SK-N-SH (cell line): Measurements from ENCODE around the gene SKIC2. TPM values are rescaled to one million over a fixed set of nuclear protein-coding genes. Genes with fewer than 3 reads are reported as not detected.

Experiments
- CTCF ChIA-PET: fragments of 300-600, 350-600 bp; formaldehyde crosslinking; extraction: SDS; loops from one replicate; lab custom pipeline; 2021; lab: Yijun Ruan, JAX
- POLR2A ChIA-PET: fragments of 350-600 bp; sonication (Branson Sonifier 250); formaldehyde crosslinking; extraction: SDS; loops from one replicate; lab custom pipeline; 2020; ENCODE audit warnings: antibody characterized with exemption, inconsistent platforms; lab: Yijun Ruan, JAX
- DNase-seq: peaks from one replicate; pipeline ENCODE4 v3.0.0; 2012
- H2AFZ ChIP-seq: fragments of 200-600 bp; sonication (generic); 2 replicates; pipeline ENCODE4 v1.8.1; 2016; ENCODE audit warnings: antibody characterized with exemption, mild to moderate bottlenecking, low read depth
- H3F3A ChIP-seq: fragments of 200-600 bp; sonication (generic); replicated peaks from 2 replicates; pipeline ENCODE3; 2016; ENCODE audit warnings: antibody characterized with exemption, mild to moderate bottlenecking; ENCODE audit not compliant: insufficient read depth
- H3K27ac ChIP-seq, 2 experiments: fragments of 200-500 bp in 1 of 2; fragments of 200-600 bp in 1 of 2; sonication (Bioruptor generic) in 1 of 2; sonication (generic), shearing (Covaris generic) in 1 of 2; 2 replicates each; pipeline versions ENCODE4 v1.5.1 to v1.6.1; 2014 to 2016; ENCODE audit warnings: low read depth in 2 of 2, inconsistent platforms in 1 of 2, low read length in 1 of 2, mild to moderate bottlenecking in 1 of 2, mixed read lengths in 1 of 2
- H3K27me3 ChIP-seq: fragments of 200-600 bp; sonication (generic), shearing (Covaris generic); 2 replicates; pipeline ENCODE4 v1.6.1; 2016; ENCODE audit warnings: mixed run types; ENCODE audit not compliant: insufficient read depth
- H3K36me3 ChIP-seq, 2 experiments: fragments of 200-500 bp in 1 of 2; fragments of 200-600 bp in 1 of 2; sonication (Bioruptor generic) in 1 of 2; sonication (generic) in 1 of 2; replicated peaks in 1 of 2; 2 replicates each; pipeline versions ENCODE3 to v1.5.1; 2014 to 2016; ENCODE audit warnings: low read length in 1 of 2, mild to moderate bottlenecking in 1 of 2; ENCODE audit not compliant: insufficient read depth in 2 of 2, control insufficient read depth in 1 of 2
- H3K4me1 ChIP-seq, 2 experiments: fragments of 200-500 bp in 1 of 2; fragments of 200-600 bp in 1 of 2; sonication (Bioruptor generic) in 1 of 2; sonication (generic), shearing (Covaris generic) in 1 of 2; 2 replicates each; pipeline versions ENCODE4 v1.5.1 to v1.6.1; 2014 to 2016; ENCODE audit warnings: low read depth in 1 of 2, low read length in 1 of 2, mixed run types in 1 of 2; ENCODE audit not compliant: insufficient read depth in 2 of 2, control insufficient read depth in 1 of 2
- H3K4me2 ChIP-seq: fragments of 200-600 bp; sonication (generic), shearing (Covaris generic); 2 replicates; pipeline ENCODE4 v1.6.1; 2017; ENCODE audit warnings: mixed run types
- H3K4me3 ChIP-seq, 2 experiments: fragments of 200-500 bp in 1 of 2; fragments of 200-600 bp in 1 of 2; sonication (Bioruptor generic) in 1 of 2; sonication (generic), shearing (Covaris generic) in 1 of 2; 2 replicates each; pipeline versions ENCODE4 v1.5.1 to v1.8.1; 2014 to 2016; ENCODE audit warnings: low read depth in 2 of 2, inconsistent platforms in 1 of 2, low read length in 1 of 2, mild to moderate bottlenecking in 1 of 2, mixed read lengths in 1 of 2, moderate library complexity in 1 of 2
- H3K79me2 ChIP-seq: fragments of 200-600 bp; sonication (generic); 2 replicates; pipeline ENCODE4 v1.8.1; 2017; ENCODE audit warnings: mild to moderate bottlenecking; ENCODE audit not compliant: insufficient read depth
- H3K9ac ChIP-seq: fragments of 200-600 bp; sonication (generic); 2 replicates; pipeline ENCODE4 v1.6.1; 2017; ENCODE audit warnings: mixed run types
- H3K9me2 ChIP-seq: fragments of 200-600 bp; sonication (generic); 2 replicates; pipeline ENCODE4 v1.6.1; 2017; ENCODE audit warnings: mixed run types
- H3K9me3 ChIP-seq: fragments of 200-600 bp; sonication (generic); 2 replicates; pipeline ENCODE4 v1.6.1; 2017; ENCODE audit warnings: mixed run types, mild to moderate bottlenecking, moderate library complexity
- H4K20me1 ChIP-seq: fragments of 200-600 bp; sonication (generic); 2 replicates; pipeline ENCODE4 v1.6.1; 2017; ENCODE audit warnings: mild to moderate bottlenecking, mixed run types; ENCODE audit not compliant: insufficient read depth
- CHD2 ChIP-seq: fragments of 150-350 bp; IDR thresholded peaks from 2 replicates; pipeline ENCODE4 v1.6.1; 2018; ENCODE audit warnings: low read length; ENCODE audit not compliant: partially characterized antibody
- ELF1 ChIP-seq: IDR thresholded peaks from 2 replicates; pipeline ENCODE4 v1.4.0; 2012
- EZH2phosphoT487 ChIP-seq: fragments of 200-600 bp; sonication (generic); IDR thresholded peaks from 2 replicates; pipeline ENCODE4 v1.6.1; 2017; ENCODE audit warnings: low read depth, mixed run types, mild to moderate bottlenecking, antibody characterized with exemption, moderate library complexity, borderline replicate concordance
- FOXJ3 ChIP-seq: sonication (generic); formaldehyde crosslinking; IDR thresholded peaks from 2 replicates; pipeline ENCODE4 v1.5.1; 2020; ENCODE audit warnings: mild to moderate bottlenecking, missing genetic modification reagents
- FOXM1 ChIP-seq: IDR thresholded peaks from 2 replicates; pipeline ENCODE4 v1.4.0; 2012; ENCODE audit warnings: low read depth, mild to moderate bottlenecking
- GATA2 ChIP-seq: sonication (generic); formaldehyde crosslinking; IDR thresholded peaks from 2 replicates; pipeline ENCODE4 v1.5.0; 2020; ENCODE audit warnings: mild to moderate bottlenecking, missing genetic modification reagents
- JUND ChIP-seq: IDR thresholded peaks from 2 replicates; pipeline ENCODE4 v1.4.0; 2012
- MEF2A ChIP-seq: IDR thresholded peaks from 2 replicates; pipeline ENCODE4 v1.4.0; 2012; ENCODE audit warnings: low read depth, borderline replicate concordance
- NFIC ChIP-seq: IDR thresholded peaks from 2 replicates; pipeline ENCODE4 v1.4.0; 2012; ENCODE audit warnings: borderline replicate concordance
- NRF1 ChIP-seq: IDR thresholded peaks from 2 replicates; pipeline ENCODE4 v1.6.1; 2012; ENCODE audit warnings: low read depth, mild to moderate bottlenecking, low read length
- POLR2AphosphoS5 ChIP-seq: IDR thresholded peaks from 2 replicates; pipeline ENCODE4 v1.6.1; 2012; ENCODE audit warnings: low read depth, low read length
- REST ChIP-seq: IDR thresholded peaks from 2 replicates; pipeline ENCODE4 v1.6.1; 2012; ENCODE audit warnings: mild to moderate bottlenecking, low read depth, low read length, moderate library complexity
- RFX5 ChIP-seq: IDR thresholded peaks from 2 replicates; pipeline ENCODE4 v1.6.1; 2012; ENCODE audit warnings: mild to moderate bottlenecking, improper control_type of control experiment, low read length
- TAF1 ChIP-seq: IDR thresholded peaks from 2 replicates; pipeline ENCODE4 v1.6.1; 2012; ENCODE audit warnings: low read depth, mild to moderate bottlenecking, low read length, moderate library complexity, borderline replicate concordance
- TEAD4 ChIP-seq: IDR thresholded peaks from 2 replicates; pipeline ENCODE4 v1.4.0; 2012; ENCODE audit warnings: mild to moderate bottlenecking, borderline replicate concordance; ENCODE audit not compliant: insufficient read depth
- YY1 ChIP-seq: IDR thresholded peaks from 2 replicates; pipeline ENCODE4 v1.4.0; 2012; ENCODE audit warnings: low read depth, mild to moderate bottlenecking
- ZBTB33 ChIP-seq: IDR thresholded peaks from 2 replicates; pipeline ENCODE4 v1.4.0; 2012; ENCODE audit warnings: low read depth, borderline replicate concordance
- WGBS: methylation state at CpG from one replicate; pipeline ENCODE4 v1.1.6; 2017; ENCODE audit warnings: low lambda C conversion rate; 5-methylcytosine and 5-hydroxymethylcytosine counted together
- polyA plus RNA-seq, 3 experiments: library from polyadenylated mRNA; depleted of rRNA; stranded (reverse); fragments of >200 nt; gene quantifications; 2 replicates each; pipeline ENCODE4 v1.2.3, GENCODE V29; 2012
- TF ChIP-seq, protein P1 (sequence below): fragments of 200-600 bp; sonication (generic); IDR thresholded peaks from 2 replicates; pipeline ENCODE4 v1.6.1; 2017; ENCODE audit warnings: antibody characterized with exemption, mild to moderate bottlenecking, moderate library complexity
- TF ChIP-seq, protein P2 (sequence below): IDR thresholded peaks from 2 replicates; pipeline ENCODE4; 2012
- TF ChIP-seq, protein P3 (sequence below): IDR thresholded peaks from 2 replicates; pipeline ENCODE4 v1.4.0; 2012; ENCODE audit warnings: low read depth

SKIC2 gene
- polyA plus RNA-seq, 1 of the 3 experiments (the other 2 are of a cell fraction) = 89.4 TPM

DNA sequence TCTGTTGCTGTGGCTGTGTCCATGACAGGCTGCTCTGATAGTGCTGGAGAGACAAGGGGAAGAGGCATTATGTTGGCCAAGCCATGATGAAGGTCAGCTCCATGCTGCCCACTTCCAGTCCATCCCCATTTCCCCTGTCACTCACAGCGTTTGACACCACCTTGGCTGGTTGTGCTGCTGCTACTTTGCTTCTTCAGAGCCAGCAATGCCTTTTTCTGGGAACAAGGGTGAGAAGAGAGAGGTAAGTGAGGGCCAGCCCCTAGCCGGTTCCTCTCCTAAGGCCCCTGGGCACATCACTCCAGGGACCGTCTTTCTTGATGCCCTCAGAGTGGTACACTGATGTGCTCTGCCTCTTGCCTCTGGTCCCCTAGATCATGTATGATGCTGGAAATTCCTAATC, 2.2 kb upstream of the SKIC2 start (continued):
- TF ChIP-seq EZH2phosphoT487 (no peak), NRF1 (no peak), ELF1 (no peak)
- TF ChIP-seq, protein P1, sequence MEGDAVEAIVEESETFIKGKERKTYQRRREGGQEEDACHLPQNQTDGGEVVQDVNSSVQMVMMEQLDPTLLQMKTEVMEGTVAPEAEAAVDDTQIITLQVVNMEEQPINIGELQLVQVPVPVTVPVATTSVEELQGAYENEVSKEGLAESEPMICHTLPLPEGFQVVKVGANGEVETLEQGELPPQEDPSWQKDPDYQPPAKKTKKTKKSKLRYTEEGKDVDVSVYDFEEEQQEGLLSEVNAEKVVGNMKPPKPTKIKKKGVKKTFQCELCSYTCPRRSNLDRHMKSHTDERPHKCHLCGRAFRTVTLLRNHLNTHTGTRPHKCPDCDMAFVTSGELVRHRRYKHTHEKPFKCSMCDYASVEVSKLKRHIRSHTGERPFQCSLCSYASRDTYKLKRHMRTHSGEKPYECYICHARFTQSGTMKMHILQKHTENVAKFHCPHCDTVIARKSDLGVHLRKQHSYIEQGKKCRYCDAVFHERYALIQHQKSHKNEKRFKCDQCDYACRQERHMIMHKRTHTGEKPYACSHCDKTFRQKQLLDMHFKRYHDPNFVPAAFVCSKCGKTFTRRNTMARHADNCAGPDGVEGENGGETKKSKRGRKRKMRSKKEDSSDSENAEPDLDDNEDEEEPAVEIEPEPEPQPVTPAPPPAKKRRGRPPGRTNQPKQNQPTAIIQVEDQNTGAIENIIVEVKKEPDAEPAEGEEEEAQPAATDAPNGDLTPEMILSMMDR = no peak
- TF ChIP-seq, protein P2, sequence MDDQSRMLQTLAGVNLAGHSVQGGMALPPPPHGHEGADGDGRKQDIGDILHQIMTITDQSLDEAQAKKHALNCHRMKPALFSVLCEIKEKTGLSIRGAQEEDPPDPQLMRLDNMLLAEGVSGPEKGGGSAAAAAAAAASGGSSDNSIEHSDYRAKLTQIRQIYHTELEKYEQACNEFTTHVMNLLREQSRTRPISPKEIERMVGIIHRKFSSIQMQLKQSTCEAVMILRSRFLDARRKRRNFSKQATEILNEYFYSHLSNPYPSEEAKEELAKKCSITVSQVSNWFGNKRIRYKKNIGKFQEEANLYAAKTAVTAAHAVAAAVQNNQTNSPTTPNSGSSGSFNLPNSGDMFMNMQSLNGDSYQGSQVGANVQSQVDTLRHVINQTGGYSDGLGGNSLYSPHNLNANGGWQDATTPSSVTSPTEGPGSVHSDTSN = no peak

DNA sequence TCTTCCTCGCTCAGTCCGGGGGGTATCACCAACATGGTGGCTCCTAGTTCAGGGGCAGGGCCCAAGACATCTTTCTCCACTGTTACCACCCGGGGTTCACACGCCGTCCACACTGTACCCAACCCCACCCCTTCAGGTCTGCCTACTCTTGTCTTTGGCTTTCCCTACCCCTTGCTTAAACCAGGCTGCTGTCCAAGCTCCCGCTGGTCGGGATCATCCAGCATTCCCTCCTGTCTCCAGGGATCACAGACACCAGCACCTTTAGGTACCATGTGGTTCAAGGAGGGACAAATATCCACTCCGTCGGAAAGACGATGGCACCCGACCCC, 599 bp upstream of the SKIC2 start:
- Histone ChIP-seq H3K4me2 (peak overlapping the region; percentile 95), H3F3A (peaks cover 14% of the 10 kb centered on the region), H3K36me3 (peaks cover 42 to 64% of the 10 kb centered on the region in 2 experiments), H3K4me3 (peak overlapping the region; percentile 100), H4K20me1 (no peaks in the 10 kb centered on the region), H3K4me1 (peaks cover 0 to 17% of the 10 kb centered on the region in 2 experiments; a peak in 2 of 4 replicates), H3K27me3 (no peaks in the 10 kb centered on the region), H3K27ac (peak overlapping the region; percentile 70 to 80), H3K9me3 (no peaks in the 10 kb centered on the region), H2AFZ (peak overlapping the region; percentile 91), H3K9ac (peak overlapping the region; percentile 97), H3K79me2 (peaks cover 43% of the 10 kb centered on the region), H3K9me2 (no peaks in the 10 kb centered on the region)
- WGBS = 2% methylated on average over 11 of the region's 11 CpGs
- POLR2A ChIA-PET = interaction anchor here (2.3 to 3.0 kb wide), 2 partner anchors 11 to 14 kb away, joined by 14 to 20 read pairs; partner anchors contain the start of gene DXO
- CTCF ChIA-PET = interaction anchor here (0.8 to 2.6 kb wide), 2 partner anchors 12 to 171 kb away, joined by 3 to 19 read pairs; partner anchors contain the start of genes DXO and FKBPL
- DNase-seq = no peak
- TF ChIP-seq POLR2AphosphoS5 (no peak), ZBTB33 (no peak), FOXM1 (no peak), MEF2A (no peak), REST (no peak), TAF1 (no peak), FOXJ3 (no peak), ELF1 (no peak), YY1 (no peak), TEAD4 (no peak), RFX5 (no peak), CHD2 (no peak), NFIC (no peak), GATA2 (CRISPR knock-in tag) (no peak), JUND (no peak)
- TF ChIP-seq, protein P1 = no peak
- TF ChIP-seq, protein P3, sequence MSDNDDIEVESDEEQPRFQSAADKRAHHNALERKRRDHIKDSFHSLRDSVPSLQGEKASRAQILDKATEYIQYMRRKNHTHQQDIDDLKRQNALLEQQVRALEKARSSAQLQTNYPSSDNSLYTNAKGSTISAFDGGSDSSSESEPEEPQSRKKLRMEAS = no peak
